HS-5 (cell line): ENCODE measurements around the gene CSRP1.

Source experiments
- DNase-seq: peaks from one replicate; pipeline ENCODE4 v3.0.0-alpha.2; 2012; ENCODE audit warnings: low read depth

The CSRP1 gene

GRCh38 chr1:201513498-201514243 is 6.7 kb upstream of the CSRP1 start:
- no peak for DNase-seq

DNA sequence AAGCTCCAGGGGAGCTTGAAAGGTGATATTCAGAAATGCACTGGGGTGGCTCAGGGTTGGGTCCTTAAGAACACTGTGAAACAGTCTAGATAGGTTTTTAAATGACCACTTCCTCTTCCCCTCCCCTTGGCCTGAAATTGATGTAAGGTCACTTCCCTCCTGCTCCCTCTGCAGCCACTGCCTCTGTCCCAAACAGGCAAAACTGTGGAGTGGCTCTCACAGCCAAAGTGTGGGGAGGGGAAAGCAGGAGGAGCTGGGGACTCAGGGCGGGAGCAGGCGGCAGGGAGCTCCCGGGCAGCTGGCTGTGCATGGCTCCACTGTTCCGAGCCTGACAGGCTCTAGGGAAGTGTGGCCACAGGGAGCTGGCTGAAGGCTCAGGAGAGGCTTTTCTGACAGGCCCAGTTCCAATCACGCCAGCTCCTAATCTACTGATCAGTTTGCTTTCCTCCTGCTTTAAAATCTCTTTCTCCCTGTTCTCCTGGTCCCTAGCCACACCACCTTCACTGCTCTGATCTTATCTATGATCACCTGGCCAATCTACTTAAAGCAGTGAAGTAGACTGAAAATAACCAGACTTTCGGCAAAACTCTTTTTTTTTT is 5.1 kb upstream of the CSRP1 start:
- DNase-seq: no peak

DNA sequence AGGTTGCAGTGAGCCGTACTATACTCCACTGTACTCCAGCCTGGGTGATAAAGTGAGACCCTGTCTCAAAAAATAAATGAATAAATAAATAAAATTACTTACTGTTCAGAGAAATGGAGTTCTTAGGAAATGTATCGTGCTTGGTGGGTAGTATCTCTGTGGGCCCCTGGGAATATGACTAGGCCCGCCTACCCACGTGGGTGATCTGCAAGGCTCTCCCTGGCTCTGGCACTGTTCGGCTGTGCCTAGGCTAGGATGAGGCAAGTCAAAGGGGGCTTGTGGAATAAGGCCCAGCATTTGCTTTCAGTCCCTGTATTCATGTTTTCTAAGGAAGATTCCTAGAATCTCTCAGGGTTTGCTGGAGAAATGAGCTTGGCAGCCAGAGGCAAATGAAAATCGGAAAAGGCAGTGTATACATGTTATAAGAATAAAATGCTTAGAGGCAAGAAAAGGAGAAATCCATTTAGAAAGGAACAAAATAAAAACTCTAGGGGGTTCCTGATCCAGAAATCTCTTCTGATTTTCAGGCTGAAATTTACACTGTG is 4.5 kb upstream of the CSRP1 start:
- DNase-seq: no peak

GRCh38 chr1:201510734-201511133 is 3.8 kb upstream of the CSRP1 start:
- no peak for DNase-seq

GRCh38 chr1:201509601-201510374 is 2.9 kb upstream of the CSRP1 start:
- no peak for DNase-seq

- DNase-seq: no peak
Measured at GRCh38 chr1:201508809-201509208, 1.9 kb upstream of the CSRP1 start.

DNA sequence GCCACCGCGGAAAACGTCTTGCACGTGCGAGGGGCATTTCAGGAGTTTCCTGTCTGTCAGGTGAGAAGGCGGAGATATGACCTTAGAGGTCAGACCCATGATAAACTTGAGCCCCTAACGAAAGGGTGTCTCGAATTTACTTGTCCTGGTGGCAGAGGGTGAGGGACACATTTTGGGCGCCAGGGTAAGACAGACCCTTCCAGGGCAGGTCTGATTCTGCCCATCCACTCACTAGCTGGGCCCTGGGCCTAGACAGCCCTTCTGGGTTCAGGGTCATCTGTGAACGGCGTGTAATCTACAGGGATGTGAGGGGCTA is 395 bp upstream of the CSRP1 start:
- DNase-seq: no peak

DNA sequence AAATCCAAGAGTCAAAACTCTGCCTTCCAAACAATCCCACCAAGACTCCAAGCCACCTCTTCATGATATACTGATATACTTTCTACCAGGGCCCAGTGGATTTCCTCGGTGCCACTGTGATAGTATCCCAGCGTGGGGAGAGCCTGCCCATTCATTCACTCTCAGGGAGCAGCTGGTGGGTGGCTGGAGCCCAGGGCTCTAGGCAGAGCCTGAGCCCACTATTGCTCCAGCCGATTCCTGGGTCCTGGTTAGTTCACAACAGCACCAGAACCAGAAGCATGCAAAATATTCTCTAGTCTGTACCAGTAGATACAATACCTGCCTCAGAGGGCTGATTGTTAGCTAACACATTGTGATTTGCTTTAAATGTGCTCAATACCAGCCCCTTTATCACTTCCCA is 831 bp downstream of the CSRP1 start:
- no peak for DNase-seq

GRCh38 chr1:201505503-201505890 is 1.4 kb downstream of the CSRP1 start:
- peak; percentile 53 for DNase-seq

DNA sequence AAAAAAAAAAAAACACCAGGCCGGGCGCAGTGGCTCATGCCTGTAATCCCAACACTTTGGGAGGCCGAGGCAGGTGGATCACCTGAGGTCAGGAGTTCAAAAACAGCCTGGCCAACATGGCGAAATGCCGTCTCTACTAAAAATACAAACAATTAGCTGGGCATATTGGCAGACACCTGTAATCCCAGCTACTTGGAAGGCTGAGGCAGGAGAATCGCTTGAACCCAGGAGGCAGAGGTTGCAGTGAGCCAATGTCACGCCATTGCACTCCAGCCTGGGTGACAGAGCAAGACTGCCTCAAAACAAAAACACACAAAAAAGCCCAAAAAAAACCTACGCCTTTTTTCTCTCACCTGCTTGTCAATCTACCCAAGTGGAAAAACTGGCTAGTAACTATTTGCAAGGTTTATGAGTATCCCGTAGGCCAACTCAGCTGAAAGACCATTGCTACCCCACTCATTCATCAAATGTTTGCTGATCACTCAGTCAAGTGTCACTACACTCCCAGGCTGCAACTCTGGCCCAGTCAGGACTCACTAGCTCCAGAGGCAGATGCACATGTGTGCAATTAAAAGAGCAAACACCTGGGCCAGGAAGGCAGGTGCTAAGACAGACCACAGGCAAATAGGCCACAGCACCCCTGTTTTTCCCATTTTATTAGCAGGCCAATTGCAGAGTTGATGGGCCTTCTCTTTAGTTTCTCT is 2.0 kb downstream of the CSRP1 start:
- DNase-seq: no peak

- no peak for DNase-seq
Measured at GRCh38 chr1:201504179-201504631, 2.7 kb downstream of the CSRP1 start.

DNA sequence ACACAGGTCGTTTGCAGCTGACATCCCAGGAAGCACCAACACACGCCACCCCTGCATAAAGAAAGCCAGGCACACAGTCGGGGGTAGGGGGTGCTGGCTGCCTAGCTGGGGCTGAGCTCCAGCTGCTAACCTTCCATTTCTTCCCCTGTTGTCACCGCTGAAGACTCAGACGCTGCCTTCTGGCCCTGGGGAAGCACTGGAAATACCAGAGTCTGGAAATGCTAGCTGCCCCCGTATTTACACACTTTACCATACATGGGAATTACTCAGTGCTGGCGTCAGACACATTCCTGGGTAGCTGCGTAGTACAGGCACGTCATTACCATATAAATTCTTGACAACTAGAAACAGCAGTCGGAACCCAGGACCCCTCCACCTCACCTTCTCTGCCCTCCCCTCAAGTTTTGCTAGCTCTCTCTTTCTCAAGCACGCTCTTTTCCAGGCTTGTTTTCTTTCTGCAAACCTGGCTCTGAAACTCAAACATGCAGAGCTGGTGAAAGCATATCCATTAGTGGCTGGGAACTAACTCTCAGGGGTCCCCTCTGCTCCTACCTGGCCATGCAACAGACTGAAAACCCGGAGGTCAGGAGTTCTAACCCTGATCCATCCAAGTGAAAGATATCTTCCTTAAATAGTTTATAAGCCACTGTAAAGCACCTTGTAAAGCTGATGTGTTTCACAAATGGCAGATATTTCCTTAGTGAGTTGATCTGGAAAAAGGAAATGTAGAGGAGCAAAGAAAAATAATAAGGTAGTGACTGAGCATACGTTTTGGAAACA is 3.3 kb downstream of the CSRP1 start:
- peak; percentile 94 for DNase-seq

DNA sequence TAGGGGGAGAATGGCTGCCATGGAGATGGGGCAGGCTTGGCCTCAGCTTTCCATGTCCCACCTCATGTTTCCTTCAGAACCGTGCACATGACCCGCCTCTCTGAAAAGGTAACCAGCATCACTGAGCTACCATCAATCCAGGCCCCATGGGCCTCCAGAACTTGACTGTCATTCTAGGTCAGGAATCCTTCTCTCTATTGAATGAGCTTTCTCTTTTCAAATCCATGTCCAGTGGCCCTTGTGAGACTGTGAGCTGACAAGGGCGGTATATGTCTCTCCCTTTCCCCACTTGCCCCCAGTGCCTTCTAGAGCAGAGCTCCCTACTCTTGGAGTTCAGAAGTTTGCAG is 4.4 kb downstream of the CSRP1 start:
- no peak for DNase-seq

GRCh38 chr1:201501812-201502510 is 5.0 kb downstream of the CSRP1 start:
- DNase-seq: no peak

- no peak for DNase-seq
Measured at GRCh38 chr1:201501144-201501543, 5.8 kb downstream of the CSRP1 start.

- no peak for DNase-seq
Measured at GRCh38 chr1:201500670-201501120, 6.2 kb downstream of the CSRP1 start.

DNA sequence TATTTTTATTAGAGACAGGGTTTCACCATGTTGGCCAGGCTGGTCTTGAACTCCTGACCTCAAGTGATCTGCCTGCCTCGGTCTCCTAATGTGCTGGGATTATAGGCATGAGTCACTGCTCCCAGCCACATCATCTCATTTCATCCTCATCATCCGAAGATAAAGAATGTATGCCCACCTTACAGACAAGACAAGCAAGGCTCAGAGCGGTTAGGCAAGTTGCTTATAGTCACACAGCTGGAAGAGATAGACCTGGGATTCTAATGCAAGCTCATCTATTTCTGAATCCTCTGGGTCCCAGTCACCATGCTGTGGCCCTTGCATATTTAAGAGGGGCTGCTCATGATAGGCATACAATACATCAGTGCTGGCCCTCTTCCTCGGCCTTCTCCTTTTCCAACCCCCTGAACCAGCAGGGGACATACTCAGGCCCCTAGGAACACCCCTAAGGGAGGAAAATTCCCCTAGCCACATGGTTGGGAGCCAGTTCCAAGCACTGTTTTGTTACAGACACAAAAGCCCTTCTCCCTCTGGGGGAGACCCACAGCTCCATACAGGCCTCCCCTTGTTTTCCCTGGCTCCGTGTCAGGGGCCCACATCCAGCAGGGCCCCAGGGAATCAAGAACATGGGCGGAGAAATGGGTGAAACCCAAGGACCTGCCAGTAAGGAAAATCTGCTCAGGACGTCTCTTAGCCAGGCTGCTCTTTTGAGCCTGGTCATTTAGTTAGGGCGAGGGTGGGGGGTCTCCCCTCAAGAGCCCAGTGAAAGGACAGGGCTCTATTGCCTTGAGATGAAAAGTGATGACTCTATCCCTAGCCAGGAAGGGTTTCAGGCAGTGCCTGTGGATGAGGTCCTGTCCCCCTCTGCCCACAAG is 6.9 kb downstream of the CSRP1 start:
- no peak for DNase-seq

GRCh38 chr1:201499191-201499590 is 7.7 kb downstream of the CSRP1 start:
- no peak for DNase-seq

DNA sequence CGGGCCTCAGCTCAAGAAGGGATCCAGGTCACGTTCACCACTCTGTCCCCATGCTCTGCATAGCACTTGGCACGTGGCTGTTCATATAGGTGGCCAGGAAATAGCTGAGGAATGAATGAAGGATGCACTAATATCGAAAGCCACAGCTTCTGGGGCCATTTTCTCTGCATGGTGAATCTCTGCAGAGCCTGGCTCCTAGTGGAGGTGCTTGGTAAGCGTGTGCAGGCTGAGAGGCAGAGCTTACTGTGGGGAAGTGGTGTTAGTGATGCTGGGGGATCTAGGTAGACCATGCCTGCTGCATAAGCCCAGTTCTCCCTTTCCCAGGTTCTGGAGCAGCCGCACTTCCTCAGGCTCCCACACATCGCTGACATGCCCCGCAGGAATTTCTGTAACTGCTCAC is 8.3 kb downstream of the CSRP1 start:
- DNase-seq: no peak

GRCh38 chr1:201497935-201498509 is 8.9 kb downstream of the CSRP1 start:
- DNase-seq: no peak
